Smooth muscle cell (in vitro differentiated cells): Measurements from ENCODE around the gene CHRD. TPM values are rescaled to one million over a fixed set of nuclear protein-coding genes. Genes with fewer than 3 reads are reported as not detected.

Experiments
- DNase-seq: peaks from one replicate; lab custom pipeline; 2025; ENCODE audit not compliant: unreplicated experiment; lab: John Stamatoyannopoulos, UW
- H2AFZ ChIP-seq: fragments of 200-600 bp; sonication (generic); 2 replicates; pipeline ENCODE4 v1.6.0; 2016; ENCODE audit warnings: antibody characterized with exemption, low read depth, mild to moderate bottlenecking
- H3F3A ChIP-seq: fragments of 200-600 bp; sonication (generic); 2 replicates; pipeline ENCODE4 v1.6.0; 2017; ENCODE audit warnings: antibody characterized with exemption, low read depth
- H3K27ac ChIP-seq: fragments of 200-600 bp; sonication (generic); 2 replicates; pipeline ENCODE4 v1.5.1; 2016; ENCODE audit warnings: low read depth, mild to moderate bottlenecking
- H3K27me3 ChIP-seq: fragments of 200-600 bp; sonication (generic); 2 replicates; pipeline ENCODE4 v1.6.1; 2016; ENCODE audit warnings: low read depth, mild to moderate bottlenecking
- H3K36me3 ChIP-seq: fragments of 200-600 bp; sonication (generic); 2 replicates; pipeline ENCODE4 v1.5.1; 2016; ENCODE audit warnings: low read depth
- H3K4me1 ChIP-seq: fragments of 200-600 bp; sonication (generic); 2 replicates; pipeline ENCODE4 v1.5.1; 2016; ENCODE audit warnings: low read depth
- H3K4me2 ChIP-seq: fragments of 200-600 bp; sonication (generic); 2 replicates; pipeline ENCODE4 v1.6.0; 2016; ENCODE audit warnings: mild to moderate bottlenecking
- H3K4me3 ChIP-seq: fragments of 200-600 bp; sonication (generic); 2 replicates; pipeline ENCODE4 v1.5.1; 2016; ENCODE audit warnings: mild to moderate bottlenecking
- H3K79me2 ChIP-seq: fragments of 200-600 bp; sonication (generic); 2 replicates; pipeline ENCODE4 v1.6.0; 2016; ENCODE audit warnings: low read depth, mild to moderate bottlenecking
- H3K9ac ChIP-seq: fragments of 200-600 bp; sonication (generic); 2 replicates; pipeline ENCODE4 v1.6.0; 2016; ENCODE audit warnings: low read depth
- H3K9me3 ChIP-seq: fragments of 200-600 bp; sonication (generic); replicated peaks from 2 replicates; pipeline ENCODE4 v1.5.1; 2016; ENCODE audit warnings: low read depth
- H4K20me1 ChIP-seq: fragments of 200-600 bp; sonication (generic); 2 replicates; pipeline ENCODE4 v1.6.0; 2016; ENCODE audit warnings: low read depth
- WGBS: methylation state at CpG from one replicate; pipeline ENCODE4 v1.1.7; 2016; ENCODE audit warnings: low lambda C conversion rate; 5-methylcytosine and 5-hydroxymethylcytosine counted together
- polyA plus RNA-seq: library from polyadenylated mRNA; unstranded; fragments of >200 nt; fragmentation: Nextera tagmentation; extraction: Ambion mirVana; gene quantifications from 2 replicates; pipeline ENCODE4 v1.2.1, GENCODE V29; 2016
- total RNA-seq: library from RNA; depleted of rRNA; stranded (reverse); fragments of >200 nt; gene quantifications from 2 replicates; pipeline ENCODE4 v1.2.3, GENCODE V29; 2014
- TF ChIP-seq, protein P1 (sequence below): fragments of 200-600 bp; sonication (generic); IDR thresholded peaks from 2 replicates; pipeline ENCODE4 v1.5.1; 2017; ENCODE audit warnings: borderline replicate concordance, mild to moderate bottlenecking, antibody characterized with exemption; ENCODE audit not compliant: insufficient read depth, poor library complexity, severe bottlenecking

The CHRD gene
- total and polyA plus RNA-seq, 2 experiments from 2014 or later, result 1.5 to 2.5 TPM

DNA sequence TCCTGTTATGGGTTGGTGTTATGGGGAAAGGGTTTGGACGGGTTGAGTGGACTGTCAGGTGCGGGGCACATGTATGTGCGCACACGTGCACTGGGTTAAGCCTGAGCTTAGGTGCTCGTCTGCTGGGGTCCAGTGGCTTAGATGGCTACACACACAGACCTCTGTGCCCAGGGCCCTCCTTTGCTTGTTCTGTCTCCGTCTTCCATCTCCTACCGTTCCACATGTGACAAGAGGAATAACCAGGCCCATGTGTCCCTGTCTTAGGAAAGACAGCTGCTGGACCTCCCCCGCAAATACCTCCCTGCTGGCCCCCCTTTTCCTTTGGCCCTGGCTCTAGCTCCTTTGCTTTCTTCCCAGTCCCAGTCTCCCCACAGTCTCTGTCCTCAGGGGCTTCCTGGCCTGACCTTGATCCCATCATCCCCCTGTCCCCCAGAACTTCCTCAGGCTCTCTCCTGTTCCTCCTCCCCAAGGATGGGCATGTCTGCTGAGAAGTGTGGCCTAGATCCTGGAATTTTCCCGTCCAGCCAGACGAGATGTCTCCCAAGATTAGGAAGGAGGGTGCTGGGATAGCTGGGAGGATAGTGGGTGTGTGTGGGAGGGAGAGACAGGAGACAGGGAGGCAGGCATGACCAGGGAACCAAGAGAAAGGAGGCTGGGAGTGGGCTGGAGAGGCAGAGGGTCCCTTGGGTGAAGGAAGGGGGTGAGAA is 1.1 kb upstream of the CHRD start:
- Histone ChIP-seq H3K27me3 (peaks cover 18% of the 10 kb centered on the region), H3K27ac (no peak overlapping the region), H3K36me3 (no peaks in the 10 kb centered on the region), H3K4me2 (peak overlapping the region; percentile 78), H3K79me2 (no peaks in the 10 kb centered on the region), H4K20me1 (no peaks in the 10 kb centered on the region), H2AFZ (no peak overlapping the region), H3K4me1 (peaks cover 22% of the 10 kb centered on the region), H3K9ac (no peak overlapping the region), H3K4me3 (no peak overlapping the region), H3F3A (no peaks in the 10 kb centered on the region), H3K9me3 (no peaks in the 10 kb centered on the region)
- 62% methylated on average over 10 of the region's 10 CpGs for WGBS
- TF ChIP-seq, protein P1, sequence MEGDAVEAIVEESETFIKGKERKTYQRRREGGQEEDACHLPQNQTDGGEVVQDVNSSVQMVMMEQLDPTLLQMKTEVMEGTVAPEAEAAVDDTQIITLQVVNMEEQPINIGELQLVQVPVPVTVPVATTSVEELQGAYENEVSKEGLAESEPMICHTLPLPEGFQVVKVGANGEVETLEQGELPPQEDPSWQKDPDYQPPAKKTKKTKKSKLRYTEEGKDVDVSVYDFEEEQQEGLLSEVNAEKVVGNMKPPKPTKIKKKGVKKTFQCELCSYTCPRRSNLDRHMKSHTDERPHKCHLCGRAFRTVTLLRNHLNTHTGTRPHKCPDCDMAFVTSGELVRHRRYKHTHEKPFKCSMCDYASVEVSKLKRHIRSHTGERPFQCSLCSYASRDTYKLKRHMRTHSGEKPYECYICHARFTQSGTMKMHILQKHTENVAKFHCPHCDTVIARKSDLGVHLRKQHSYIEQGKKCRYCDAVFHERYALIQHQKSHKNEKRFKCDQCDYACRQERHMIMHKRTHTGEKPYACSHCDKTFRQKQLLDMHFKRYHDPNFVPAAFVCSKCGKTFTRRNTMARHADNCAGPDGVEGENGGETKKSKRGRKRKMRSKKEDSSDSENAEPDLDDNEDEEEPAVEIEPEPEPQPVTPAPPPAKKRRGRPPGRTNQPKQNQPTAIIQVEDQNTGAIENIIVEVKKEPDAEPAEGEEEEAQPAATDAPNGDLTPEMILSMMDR, result no peak
- DNase-seq, result no peak

DNA sequence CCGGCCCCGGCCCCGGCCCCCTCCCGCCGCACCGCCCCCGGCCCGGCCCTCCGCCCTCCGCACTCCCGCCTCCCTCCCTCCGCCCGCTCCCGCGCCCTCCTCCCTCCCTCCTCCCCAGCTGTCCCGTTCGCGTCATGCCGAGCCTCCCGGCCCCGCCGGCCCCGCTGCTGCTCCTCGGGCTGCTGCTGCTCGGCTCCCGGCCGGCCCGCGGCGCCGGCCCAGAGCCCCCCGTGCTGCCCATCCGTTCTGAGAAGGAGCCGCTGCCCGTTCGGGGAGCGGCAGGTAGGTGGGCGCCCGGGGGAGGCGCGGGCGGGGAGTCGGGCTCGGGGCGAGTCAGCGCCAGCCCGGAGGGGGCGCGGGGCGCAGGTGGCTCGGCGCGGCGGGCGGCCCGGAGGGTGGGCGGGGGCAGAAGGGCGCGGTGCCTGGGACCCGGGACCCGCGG is 352 bp downstream of the CHRD start:
- no peak overlapping the region for H3K9ac ChIP-seq
- no CpG with 5 or more reads among the region's 62 CpGs for WGBS
- no peaks in the 10 kb centered on the region for H3K79me2 ChIP-seq
- peak; percentile 26 for DNase-seq
- peak overlapping the region; percentile 57 for H3K4me3 ChIP-seq
- H3K36me3 ChIP-seq, result no peaks in the 10 kb centered on the region
- no peak overlapping the region for H2AFZ ChIP-seq
- TF ChIP-seq, protein P1, result no peak
- H3K4me1 ChIP-seq, result peaks cover 22% of the 10 kb centered on the region
- H3K9me3 ChIP-seq, result no peaks in the 10 kb centered on the region
- peaks cover 18% of the 10 kb centered on the region for H3K27me3 ChIP-seq
- no peaks in the 10 kb centered on the region for H3F3A ChIP-seq
- peak overlapping the region; percentile 88 for H3K4me2 ChIP-seq
- no peak overlapping the region for H3K27ac ChIP-seq
- no peaks in the 10 kb centered on the region for H4K20me1 ChIP-seq

DNA sequence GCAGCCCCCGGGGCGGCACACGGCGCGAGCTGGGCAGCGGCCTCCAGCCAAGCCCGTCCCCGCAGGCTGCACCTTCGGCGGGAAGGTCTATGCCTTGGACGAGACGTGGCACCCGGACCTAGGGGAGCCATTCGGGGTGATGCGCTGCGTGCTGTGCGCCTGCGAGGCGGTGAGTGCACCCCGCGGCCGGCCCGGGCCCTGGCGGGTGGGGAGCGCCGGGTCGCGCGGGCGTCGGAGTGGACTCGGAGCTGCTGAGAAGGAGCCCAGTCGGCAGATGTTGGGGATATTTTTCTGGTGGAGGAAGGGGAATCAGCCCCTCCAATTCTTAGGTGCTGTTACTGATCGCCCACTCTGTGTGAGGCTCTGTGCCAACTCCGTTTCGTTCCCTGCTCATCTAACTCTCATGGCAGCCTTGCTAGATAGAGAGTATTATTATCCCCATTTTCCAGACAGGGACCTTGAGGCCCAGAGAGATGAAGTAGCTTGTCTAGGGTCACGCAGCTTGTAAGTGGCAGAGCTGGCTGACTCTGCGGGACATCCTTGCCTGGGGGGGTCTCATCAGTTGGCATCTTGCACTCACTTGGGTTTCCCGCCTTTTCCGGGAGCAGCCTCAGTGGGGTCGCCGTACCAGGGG is 890 bp downstream of the CHRD start:
- Histone ChIP-seq H3K9ac (no peak overlapping the region), H3K27me3 (peaks cover 18% of the 10 kb centered on the region)
- 3% methylated on average over 35 of the region's 42 CpGs for WGBS

More for the DNA sequence above, 890 bp downstream of the CHRD start:
- Histone ChIP-seq H3F3A (no peaks in the 10 kb centered on the region), H4K20me1 (no peaks in the 10 kb centered on the region), H2AFZ (no peak overlapping the region), H3K4me1 (peaks cover 22% of the 10 kb centered on the region), H3K4me2 (peak overlapping the region; percentile 88), H3K27ac (no peak overlapping the region), H3K79me2 (no peaks in the 10 kb centered on the region), H3K36me3 (no peaks in the 10 kb centered on the region), H3K4me3 (peak overlapping the region; percentile 57), H3K9me3 (no peaks in the 10 kb centered on the region)
- DNase-seq, result no peak
- TF ChIP-seq, protein P1, result no peak
